Natural killer cell (primary cell): ENCODE data around the gene TMEM132A. TPM values are rescaled to one million over a fixed set of nuclear protein-coding genes. Genes with fewer than 3 reads are reported as not detected.

Source experiments
- ATAC-seq, 3 donors: fragments of 150-1000 bp in 2 of 3; fragments of 200-7000 bp in 1 of 3; cut with Tn5 transposase; 1 replicate in 1 of 3; 2 replicates in 2 of 3; pipeline ENCODE4 v1.10.0; 2021; ENCODE audit warnings: mild to moderate bottlenecking in 2 of 3, moderate library complexity in 2 of 3
- DNase-seq, 2 donors: peaks; one replicate each; pipeline versions ENCODE4 v3.0.0 to v3.0.0-alpha.2; 2013 to 2021; ENCODE audit warnings: mixed read lengths in 1 of 2
- H3K27ac ChIP-seq: one replicate; pipeline ENCODE4 v1.5.1; 2013; ENCODE audit warnings: mild to moderate bottlenecking, low read length
- H3K27me3 ChIP-seq: one replicate; pipeline ENCODE4 v1.6.1; 2013; ENCODE audit warnings: low read length; ENCODE audit not compliant: control insufficient read depth, insufficient read depth
- H3K36me3 ChIP-seq: one replicate; pipeline ENCODE4 v1.6.1; 2013; ENCODE audit warnings: low read length; ENCODE audit not compliant: control insufficient read depth, insufficient read depth
- H3K4me1 ChIP-seq: one replicate; pipeline ENCODE4 v1.6.1; 2013; ENCODE audit warnings: low read length; ENCODE audit not compliant: control insufficient read depth, insufficient read depth
- H3K4me3 ChIP-seq: one replicate; pipeline ENCODE4 v1.5.1; 2013; ENCODE audit warnings: low read length
- H3K9me3 ChIP-seq: one replicate; pipeline ENCODE4 v1.6.1; 2013; ENCODE audit warnings: low read length; ENCODE audit not compliant: control insufficient read depth, insufficient read depth
- H3K27ac Mint-ChIP-seq, 2 donors: one replicate each; pipeline ENCODE4 v1.8.0; 2022; ENCODE audit warnings: mild to moderate bottlenecking in 2 of 2, mixed read lengths in 2 of 2, moderate library complexity in 1 of 2
- H3K27me3 Mint-ChIP-seq, 2 donors: one replicate each; pipeline ENCODE4 v1.8.0; 2022; ENCODE audit warnings: low read depth in 2 of 2, mixed read lengths in 2 of 2
- H3K36me3 Mint-ChIP-seq: one replicate; pipeline ENCODE4 v1.8.0; 2022; ENCODE audit warnings: mixed read lengths
- H3K4me1 Mint-ChIP-seq, 2 donors: one replicate each; pipeline ENCODE4 v1.8.0; 2022; ENCODE audit warnings: mixed read lengths in 2 of 2
- H3K4me3 Mint-ChIP-seq: one replicate; pipeline ENCODE4 v1.8.0; 2022; ENCODE audit warnings: mild to moderate bottlenecking, moderate library complexity, mixed read lengths
- H3K9me3 Mint-ChIP-seq, 2 donors: one replicate each; pipeline ENCODE4 v1.8.0; 2022; ENCODE audit warnings: mixed read lengths in 2 of 2
- CTCF ChIP-seq: fragments of 200-600 bp; IDR thresholded peaks from one replicate; pipeline ENCODE4 v1.8.0; 2022; ENCODE audit warnings: antibody characterized with exemption
- WGBS: methylation state at CpG from one replicate; pipeline ENCODE4 v1.1.7; 2013; ENCODE audit warnings: missing lambda C conversion rate; ENCODE audit not compliant: insufficient coverage; 5-methylcytosine and 5-hydroxymethylcytosine counted together
- intact Hi-C: fragments of 100-400 bp; cut with micrococcal nuclease; formaldehyde crosslinking; loops from one replicate; pipeline ENCODE4 v1.14.2; 2022
- total RNA-seq, 4 donors: library from RNA; stranded (reverse); fragments of 120-200 nt in 1 of 4; gene quantifications; one replicate each; pipeline versions ENCODE4 v1.2.3 to v1.2.4, GENCODE V29; 2013 to 2022

The TMEM132A gene
- total RNA-seq, 3 donors from 2014 or later (not counting 1 experiment from before 2014, with no cell fraction given): not detected

GRCh38 chr11:60924906-60925853, 920 bp downstream of the TMEM132A start:
- peak in 1 of 2 donors; percentile 32 for DNase-seq
- H3K4me3 Mint-ChIP-seq: peak overlapping the region; percentile 75
- H3K27me3 Mint-ChIP-seq: peaks cover 7 to 28% of the 10 kb centered on the region in 2 donors
- peak overlapping the region in 1 of 2 donors; percentile 63 for H3K27ac Mint-ChIP-seq
- Histone ChIP-seq H3K4me3 (peak overlapping the region; percentile 18), H3K9me3 (no peaks in the 10 kb centered on the region), H3K27me3 (peaks cover 19% of the 10 kb centered on the region), H3K36me3 (peaks cover 30% of the 10 kb centered on the region), H3K4me1 (peaks cover 18% of the 10 kb centered on the region), H3K27ac (no peak overlapping the region)
- peak in 2 of 3 donors; percentile 62 to 72 for ATAC-seq
- no peak for TF ChIP-seq CTCF
- peaks cover 8% of the 10 kb centered on the region for H3K36me3 Mint-ChIP-seq
- 6% methylated on average over 34 of the region's 35 CpGs for WGBS
- H3K9me3 Mint-ChIP-seq: no peaks in the 10 kb centered on the region
- H3K4me1 Mint-ChIP-seq: peaks cover 0 to 12% of the 10 kb centered on the region in 2 donors
- intact Hi-C loops: no loop called here

GRCh38 chr11:60925868-60926267, 1.6 kb downstream of the TMEM132A start:
- Mint-ChIP-seq H3K36me3 (peaks cover 8% of the 10 kb centered on the region), H3K27ac (no peak overlapping the region), H3K4me1 (peaks cover 0 to 12% of the 10 kb centered on the region in 2 donors), H3K9me3 (no peaks in the 10 kb centered on the region), H3K27me3 (peaks cover 7 to 30% of the 10 kb centered on the region in 2 donors), H3K4me3 (peak overlapping the region; percentile 63)
- Histone ChIP-seq H3K27me3 (peaks cover 19% of the 10 kb centered on the region), H3K4me3 (no peak overlapping the region), H3K27ac (no peak overlapping the region), H3K4me1 (peaks cover 18% of the 10 kb centered on the region), H3K36me3 (peaks cover 23% of the 10 kb centered on the region), H3K9me3 (no peaks in the 10 kb centered on the region)
- DNase-seq (no peak), ATAC-seq (no peak)
- intact Hi-C loops: no loop called here
- WGBS: 77% methylated on average over 4 of the region's 6 CpGs
- no peak for TF ChIP-seq CTCF

- H3K27ac ChIP-seq: no peak overlapping the region
- peaks cover 19% of the 10 kb centered on the region for H3K27me3 ChIP-seq
- H3K36me3 Mint-ChIP-seq: peaks cover 8% of the 10 kb centered on the region
- no peak for DNase-seq
- peaks cover 17% of the 10 kb centered on the region for H3K36me3 ChIP-seq
- H3K9me3 Mint-ChIP-seq: no peaks in the 10 kb centered on the region
- no peak overlapping the region for H3K27ac Mint-ChIP-seq
- H3K9me3 ChIP-seq: no peaks in the 10 kb centered on the region
- WGBS: 91% methylated on average over 6 of the region's 8 CpGs
- H3K4me3 Mint-ChIP-seq: peak overlapping the region; percentile 63
- TF ChIP-seq CTCF: no peak
- H3K4me3 ChIP-seq: no peak overlapping the region
- intact Hi-C loops: no loop called here
- H3K27me3 Mint-ChIP-seq: peaks cover 7 to 34% of the 10 kb centered on the region in 2 donors
- ATAC-seq: no peak
- peaks cover 0 to 12% of the 10 kb centered on the region in 2 donors for H3K4me1 Mint-ChIP-seq
- H3K4me1 ChIP-seq: peaks cover 20% of the 10 kb centered on the region
Measured at GRCh38 chr11:60926500-60926899, 2.2 kb downstream of the TMEM132A start.
